Common myeloid progenitor, CD34-positive (primary cell): ENCODE results near the gene ARHGAP42.

Experiments used
- CTCF ChIA-PET: fragments of 350-600 bp; sonication (Branson Sonifier 250); formaldehyde crosslinking; loops from one replicate; lab custom pipeline; 2021; ENCODE audit warnings: antibody characterized with exemption; lab: Charles Lee
- POLR2A ChIA-PET: fragments of 350-600 bp; sonication (Branson Sonifier 250); formaldehyde crosslinking; loops from one replicate; lab custom pipeline; 2021; ENCODE audit warnings: antibody characterized with exemption; lab: Charles Lee
- DNase-seq, 3 donors: peaks; one replicate each; pipeline versions ENCODE4 v3.0.0 to v3.0.0-alpha.2; 2013
- H3K27ac ChIP-seq, 2 experiments: 1 replicate in 1 of 2; 2 replicates in 1 of 2; pipeline ENCODE4 v1.7.0; 2013; ENCODE audit warnings: inconsistent platforms in 2 of 2, low read length in 2 of 2, mild to moderate bottlenecking in 2 of 2, low read depth in 1 of 2, moderate library complexity in 1 of 2; ENCODE audit not compliant: severe bottlenecking in 2 of 2, insufficient read depth in 1 of 2, poor library complexity in 1 of 2
- H3K27me3 ChIP-seq, 5 experiments: replicated peaks in 2 of 5; 1 replicate in 3 of 5; 2 replicates in 2 of 5; pipeline versions ENCODE4 v1.6.1 to v1.7.0; 2013; ENCODE audit warnings: low read length in 4 of 5, mild to moderate bottlenecking in 2 of 5, moderate library complexity in 2 of 5, inconsistent platforms in 1 of 5; ENCODE audit not compliant: insufficient read depth in 5 of 5, control insufficient read depth in 4 of 5
- H3K36me3 ChIP-seq, 4 experiments: 1 replicate in 2 of 4; 2 replicates in 2 of 4; pipeline versions ENCODE4 v1.6.1 to v1.7.0; 2013; ENCODE audit warnings: low read length in 3 of 4, control low read depth in 1 of 4, mild to moderate bottlenecking in 1 of 4; ENCODE audit not compliant: control insufficient read depth in 4 of 4, insufficient read depth in 4 of 4
- H3K4me1 ChIP-seq, 4 experiments: 1 replicate in 3 of 4; 2 replicates in 1 of 4; pipeline versions ENCODE4 v1.6.1 to v1.7.1; 2013; ENCODE audit warnings: low read length in 3 of 4, mild to moderate bottlenecking in 3 of 4, control low read depth in 1 of 4, inconsistent platforms in 1 of 4, moderate library complexity in 1 of 4; ENCODE audit not compliant: control insufficient read depth in 4 of 4, insufficient read depth in 4 of 4; ENCODE audit errors: control extremely low read depth in 1 of 4
- H3K4me3 ChIP-seq, 7 experiments: 1 replicate in 4 of 7; 2 replicates in 3 of 7; pipeline versions ENCODE4 v1.5.1 to v1.7.0; 2013; ENCODE audit warnings: mild to moderate bottlenecking in 7 of 7, low read length in 6 of 7, moderate library complexity in 6 of 7, inconsistent platforms in 2 of 7, low read depth in 2 of 7, control low read depth in 1 of 7; ENCODE audit not compliant: insufficient read depth in 4 of 7, control insufficient read depth in 1 of 7; ENCODE audit errors: extremely low read depth in 1 of 7
- H3K9me3 ChIP-seq, 5 experiments: 1 replicate in 4 of 5; 2 replicates in 1 of 5; pipeline versions ENCODE4 v1.6.1 to v1.7.1; 2013; ENCODE audit warnings: low read length in 4 of 5, mild to moderate bottlenecking in 2 of 5, inconsistent platforms in 1 of 5, low read depth in 1 of 5, moderate library complexity in 1 of 5; ENCODE audit not compliant: control insufficient read depth in 4 of 5, insufficient read depth in 2 of 5; ENCODE audit errors: control extremely low read depth in 1 of 5
- WGBS: methylation state at CpG from one replicate; pipeline ENCODE4 v1.1.5; 2013; ENCODE audit not compliant: insufficient coverage; 5-methylcytosine and 5-hydroxymethylcytosine counted together

ARHGAP42 gene

GRCh38 chr11:100766764-100767163 lies 79.7 kb downstream of the ARHGAP42 start:
- no peak for DNase-seq
- CTCF ChIA-PET, result no interaction called here
- no peak overlapping the region for H3K4me3 ChIP-seq
- H3K9me3 ChIP-seq, result no peaks in the 10 kb centered on the region
- no peaks in the 10 kb centered on the region for H3K27me3 ChIP-seq
- WGBS, result 100% methylated on average over 1 of the region's 2 CpGs
- POLR2A ChIA-PET, result no interaction called here
- no peaks in the 10 kb centered on the region for H3K36me3 ChIP-seq
- H3K4me1 ChIP-seq, result peaks cover 0 to 3% (median 0%) of the 10 kb centered on the region in 4 experiments
- no peak overlapping the region for H3K27ac ChIP-seq

- no peaks in the 10 kb centered on the region for H3K36me3 ChIP-seq
- no peaks in the 10 kb centered on the region for H3K9me3 ChIP-seq
- WGBS, result no CpG with 5 or more reads among the region's 1 CpG
- ChIA-PET CTCF (no interaction called here), POLR2A (interaction anchor here (0.6 kb wide), 1 partner anchor 127 kb away, joined by 6 read pairs; no protein-coding TSS in a partner anchor)
- no peaks in the 10 kb centered on the region for H3K27me3 ChIP-seq
- no peak overlapping the region for H3K4me3 ChIP-seq
- DNase-seq, result no peak
- H3K27ac ChIP-seq, result no peak overlapping the region
- no peaks in the 10 kb centered on the region for H3K4me1 ChIP-seq
Observed at GRCh38 chr11:100769165-100769564, 82.1 kb downstream of the ARHGAP42 start.

GRCh38 chr11:100769617-100770016 lies 82.5 kb downstream of the ARHGAP42 start:
- DNase-seq, result no peak
- H3K36me3 ChIP-seq, result no peaks in the 10 kb centered on the region
- H3K27ac ChIP-seq, result no peak overlapping the region
- no peak overlapping the region for H3K4me3 ChIP-seq
- ChIA-PET CTCF (no interaction called here), POLR2A (interaction anchor here (0.6 kb wide), 1 partner anchor 127 kb away, joined by 6 read pairs; no protein-coding TSS in a partner anchor)
- no CpG with 5 or more reads among the region's 3 CpGs for WGBS
- no peaks in the 10 kb centered on the region for H3K4me1 ChIP-seq
- H3K27me3 ChIP-seq, result no peaks in the 10 kb centered on the region
- no peaks in the 10 kb centered on the region for H3K9me3 ChIP-seq

GRCh38 chr11:100774132-100774531 lies 87.0 kb downstream of the ARHGAP42 start:
- POLR2A ChIA-PET, result no interaction called here
- H3K27ac ChIP-seq, result no peak overlapping the region

GRCh38 chr11:100774859-100775258 lies 87.8 kb downstream of the ARHGAP42 start:
- no peak overlapping the region for H3K27ac ChIP-seq
- CTCF ChIA-PET, result interaction anchor here (1.6 kb wide), 1 partner anchor 15 kb away, joined by 5 read pairs; no protein-coding TSS in a partner anchor
- 100% methylated on average over 3 of the region's 3 CpGs for WGBS
- no peak overlapping the region for H3K4me3 ChIP-seq
- no peaks in the 10 kb centered on the region for H3K27me3 ChIP-seq
- no peaks in the 10 kb centered on the region for H3K36me3 ChIP-seq
- H3K4me1 ChIP-seq, result peaks cover 0 to 5% (median 2%) of the 10 kb centered on the region in 4 experiments
- POLR2A ChIA-PET, result no interaction called here
- H3K9me3 ChIP-seq, result no peaks in the 10 kb centered on the region
- DNase-seq, result no peak

More at GRCh38 chr11:100774132-100774531, 87.0 kb downstream of the ARHGAP42 start:
- H3K36me3 ChIP-seq, result no peaks in the 10 kb centered on the region
- CTCF ChIA-PET, result interaction anchor here (1.6 kb wide), 1 partner anchor 14 kb away, joined by 5 read pairs; no protein-coding TSS in a partner anchor
- no peaks in the 10 kb centered on the region for H3K9me3 ChIP-seq
- DNase-seq, result no peak
- H3K4me3 ChIP-seq, result no peak overlapping the region
- H3K27me3 ChIP-seq, result no peaks in the 10 kb centered on the region
- 92% methylated on average over 4 of the region's 7 CpGs for WGBS
- H3K4me1 ChIP-seq, result peaks cover 0 to 5% (median 2%) of the 10 kb centered on the region in 4 experiments

DNA sequence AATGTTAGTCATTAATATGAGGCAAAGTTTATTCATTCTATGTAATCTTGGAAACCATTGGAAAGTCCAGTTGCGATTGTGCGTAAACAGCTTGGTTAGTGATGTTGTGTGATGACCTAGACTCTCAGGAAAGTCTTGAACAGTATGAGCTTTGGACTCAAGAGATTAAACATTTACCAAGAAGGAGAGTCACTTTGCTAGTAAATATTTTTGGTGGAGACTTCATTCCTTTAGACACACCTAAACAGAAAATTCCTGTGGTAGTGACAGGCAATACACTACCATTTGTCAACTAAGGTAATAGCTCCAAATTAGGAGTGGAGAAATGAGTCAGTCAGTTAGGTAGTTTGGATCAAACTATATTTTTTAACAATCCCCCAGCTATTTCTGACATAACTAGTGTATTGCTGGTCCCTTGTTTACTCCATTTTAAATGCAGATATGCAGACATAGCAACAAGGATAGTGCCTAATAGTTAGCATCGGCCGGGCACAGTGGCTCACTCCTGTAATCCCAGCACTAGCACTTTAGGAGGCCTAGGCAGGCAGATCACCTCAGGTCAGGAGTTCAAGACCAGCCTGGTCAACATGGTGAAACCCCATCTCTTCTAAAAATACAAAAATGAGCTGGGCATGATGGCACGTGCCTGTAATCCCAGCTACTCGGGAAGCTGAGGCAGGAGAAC lies 89.3 kb downstream of the ARHGAP42 start:
- H3K4me1 ChIP-seq, result peaks cover 0 to 5% (median 2%) of the 10 kb centered on the region in 4 experiments
- no peak overlapping the region for H3K4me3 ChIP-seq
- no peak overlapping the region for H3K27ac ChIP-seq
- CTCF ChIA-PET, result interaction anchor here (0.5 kb wide), 1 partner anchor 78 kb away, joined by 3 read pairs; no protein-coding TSS in a partner anchor
- H3K9me3 ChIP-seq, result no peaks in the 10 kb centered on the region
- POLR2A ChIA-PET, result no interaction called here
- 100% methylated on average over 4 of the region's 6 CpGs for WGBS
- no peaks in the 10 kb centered on the region for H3K27me3 ChIP-seq
- H3K36me3 ChIP-seq, result no peaks in the 10 kb centered on the region
- DNase-seq, result no peak

GRCh38 chr11:100777103-100777502 lies 90.0 kb downstream of the ARHGAP42 start:
- no peaks in the 10 kb centered on the region for H3K36me3 ChIP-seq
- POLR2A ChIA-PET, result no interaction called here
- no peak overlapping the region for H3K27ac ChIP-seq
- H3K27me3 ChIP-seq, result no peaks in the 10 kb centered on the region
- no peaks in the 10 kb centered on the region for H3K9me3 ChIP-seq
- CTCF ChIA-PET, result interaction anchor here (0.5 to 2.5 kb wide), 2 partner anchors 77 to 97 kb away, joined by 3 to 6 read pairs; no protein-coding TSS in a partner anchor
- H3K4me1 ChIP-seq, result peaks cover 0 to 5% (median 2%) of the 10 kb centered on the region in 4 experiments
- H3K4me3 ChIP-seq, result no peak overlapping the region
- no peak for DNase-seq
